GM13976 (cell line): ENCODE measurements around the gene VDR.

Experiments used
- DNase-seq: peaks from one replicate; pipeline ENCODE4 v3.0.0; 2012; ENCODE audit warnings: low spot score
- CTCF ChIP-seq: IDR thresholded peaks from 2 replicates; pipeline ENCODE4 v1.5.1; 2012; ENCODE audit warnings: borderline replicate concordance, mild to moderate bottlenecking; ENCODE audit not compliant: insufficient read depth; ENCODE audit errors: extremely low read depth, missing control alignments, control extremely low read depth
- in situ Hi-C: fragments of 300-500 bp; cut with MboI; formaldehyde crosslinking; loops from one replicate; pipeline ENCODE4 v1.12.0; 2022; ENCODE audit warnings: low sequenced_read_pairs, mixed read lengths, inconsistent platforms; ENCODE audit not compliant: unreplicated experiment

The VDR gene

GRCh38 chr12:47935184-47935583 is 30.4 kb upstream of the VDR start:
- no peak for DNase-seq
- in situ Hi-C loops, result no loop called here

GRCh38 chr12:47931187-47931586 is 26.4 kb upstream of the VDR start:
- TF ChIP-seq CTCF, result no peak
- in situ Hi-C loops, result no loop called here
- no peak for DNase-seq

More at GRCh38 chr12:47935184-47935583, 30.4 kb upstream of the VDR start:
- TF ChIP-seq CTCF, result no peak

DNA sequence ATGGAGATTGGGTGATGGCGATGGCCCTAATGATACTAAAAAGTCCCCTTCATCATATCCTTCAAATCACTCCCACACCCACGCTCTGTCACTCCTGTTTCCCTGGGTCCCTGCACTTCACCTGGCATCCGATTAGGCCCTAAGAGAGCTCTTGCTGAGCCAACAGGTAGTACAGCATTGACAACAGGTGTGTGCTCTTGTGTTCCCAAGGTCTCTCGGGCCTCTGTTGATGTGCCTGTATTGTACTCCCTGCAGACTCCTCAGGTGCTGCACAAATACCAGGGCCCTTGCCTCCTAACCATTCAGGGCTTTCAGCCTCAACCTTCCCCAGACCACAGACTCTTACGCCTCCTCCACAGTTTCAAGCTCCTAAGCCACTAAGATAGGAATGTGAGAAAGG is 25.8 kb upstream of the VDR start:
- TF ChIP-seq CTCF, result no peak
- no peak for DNase-seq
- in situ Hi-C loops, result no loop called here

- in situ Hi-C loops, result no loop called here
- no peak for DNase-seq
- no peak for TF ChIP-seq CTCF
These were observed 22.6 kb upstream of the VDR start for GRCh38 chr12:47927346-47927745.

- TF ChIP-seq CTCF, result no peak
- in situ Hi-C loops, result no loop called here
- DNase-seq, result no peak
These were observed 17.1 kb upstream of the VDR start for GRCh38 chr12:47921907-47922306.

DNA sequence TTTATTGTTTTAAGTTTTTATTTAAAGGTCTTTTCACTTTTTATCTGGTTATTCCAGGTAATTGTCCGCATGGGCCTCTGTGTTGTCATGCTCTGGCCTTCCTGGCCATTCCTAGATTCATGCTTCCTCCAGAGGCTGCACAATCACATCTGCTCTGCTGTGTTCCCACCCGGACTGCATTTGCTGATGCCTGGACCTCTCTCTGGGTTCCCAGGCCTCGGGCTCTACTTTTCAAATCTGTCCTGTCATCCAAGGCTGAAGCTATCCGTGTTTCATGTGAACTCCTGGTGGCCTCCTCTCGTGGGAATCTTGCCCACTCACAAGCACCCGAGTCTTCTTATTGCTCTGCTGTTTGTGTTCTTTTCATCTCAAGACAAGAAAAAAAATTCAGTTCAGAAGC is 16.1 kb upstream of the VDR start:
- no peak for DNase-seq
- in situ Hi-C loops, result no loop called here
- TF ChIP-seq CTCF, result no peak

DNA sequence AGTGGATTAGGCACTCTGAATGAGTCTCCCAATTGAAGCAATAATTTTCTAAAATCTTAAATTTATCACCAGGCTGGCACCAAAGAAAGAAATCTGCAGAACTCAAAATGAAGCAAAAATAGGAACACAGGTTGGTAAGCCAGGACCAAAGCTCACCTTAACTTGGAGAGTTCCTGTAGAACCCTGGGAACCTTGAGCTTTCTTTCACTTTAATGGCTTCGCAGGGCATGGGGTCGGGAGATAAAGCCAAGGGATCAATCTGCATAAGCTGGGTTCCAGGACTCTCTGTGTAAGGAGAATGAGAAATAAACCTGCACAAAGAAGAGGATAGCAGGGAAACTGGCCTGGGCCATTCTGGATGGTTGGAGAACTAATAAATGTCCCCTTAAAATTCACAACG is 8.3 kb upstream of the VDR start:
- TF ChIP-seq CTCF, result no peak
- in situ Hi-C loops, result no loop called here
- DNase-seq, result no peak
